HCT116 (cell line): ENCODE measurements around the gene CELA3B. TPM values are rescaled to one million over a fixed set of nuclear protein-coding genes. Genes with fewer than 3 reads are reported as not detected.

Experiments
- ATAC-seq: fragments of 200-7000 bp; cut with Tn5 transposase; 2 replicates; pipeline ENCODE4 v1.9.1; 2020; ENCODE audit warnings: mild to moderate bottlenecking, moderate library complexity
- BruUV-seq: library from RNA; stranded (reverse); fragments of 400-500 nt; replicated peaks from 2 replicates; lab custom pipeline; 2021; lab: Mats Ljungman, UMichigan
- CTCF ChIA-PET: fragments of 300-600 bp; sonication (Branson Sonifier 250); formaldehyde crosslinking; loops from one replicate; lab custom pipeline; 2021; ENCODE audit warnings: antibody characterized with exemption; lab: Charles Lee
- POLR2A ChIA-PET: fragments of 300-600, 350-600 bp; sonication (Branson Sonifier 250); formaldehyde crosslinking; loops from one replicate; lab custom pipeline; 2021; ENCODE audit warnings: antibody characterized with exemption; lab: Charles Lee
- RAD21 ChIA-PET, 2 experiments: fragments of 300-600 bp; sonication (Branson Sonifier 250); formaldehyde crosslinking; loops; one replicate each; lab custom pipeline; 2023; ENCODE audit warnings: low total read pairs in 2 of 2; ENCODE audit not compliant: uncharacterized antibody in 2 of 2, unreplicated experiment in 2 of 2, low non-redundant PET in 1 of 2; lab: Charles Lee
- DNase-seq: peaks from one replicate; pipeline ENCODE4 v3.0.0-alpha.2; 2010; ENCODE audit warnings: low read depth, low spot score
- H2AFZ ChIP-seq: fragments of 200-600 bp; shearing (Covaris generic), sonication (generic); 2 replicates; pipeline ENCODE4 v1.6.1; 2017; ENCODE audit warnings: low read depth, mixed run types, mixed read lengths, antibody characterized with exemption, low read length; ENCODE audit not compliant: poor library complexity, severe bottlenecking
- H3K27ac ChIP-seq: 2 replicates; pipeline ENCODE4 v1.5.1; 2012; ENCODE audit warnings: low read depth, low read length
- H3K27me3 ChIP-seq: fragments of 200-600 bp; sonication (generic); 2 replicates; pipeline ENCODE4 v1.6.1; 2016; ENCODE audit warnings: mixed run types, low read length, mixed read lengths; ENCODE audit not compliant: insufficient read depth
- H3K36me3 ChIP-seq, 2 experiments: fragments of 200-500 bp in 1 of 2; fragments of 200-600 bp in 1 of 2; sonication (Bioruptor generic) in 1 of 2; sonication (generic) in 1 of 2; 2 replicates each; pipeline versions ENCODE4 v1.5.1 to v1.6.1; 2014 to 2016; ENCODE audit warnings: low read length in 2 of 2, inconsistent platforms in 1 of 2, mixed read lengths in 1 of 2, mixed run types in 1 of 2; ENCODE audit not compliant: insufficient read depth in 2 of 2, control insufficient read depth in 1 of 2
- H3K4me1 ChIP-seq, 2 experiments: fragments of 200-600 bp in 1 of 2; sonication (generic) in 1 of 2; 2 replicates each; pipeline versions ENCODE4 v1.5.1 to v1.6.1; 2012 to 2017; ENCODE audit warnings: low read length in 2 of 2, inconsistent platforms in 1 of 2, mild to moderate bottlenecking in 1 of 2, mixed read lengths in 1 of 2, mixed run types in 1 of 2, moderate library complexity in 1 of 2; ENCODE audit not compliant: insufficient read depth in 2 of 2, control insufficient read depth in 1 of 2
- H3K4me2 ChIP-seq: fragments of 200-600 bp; sonication (generic); 2 replicates; pipeline ENCODE4 v1.6.1; 2017; ENCODE audit warnings: mixed run types, low read length, mixed read lengths
- H3K4me3 ChIP-seq, 2 experiments: fragments of 200-600 bp in 1 of 2; sonication (generic) in 1 of 2; replicated peaks in 1 of 2; 2 replicates each; pipeline ENCODE4 v1.5.1; 2011 to 2016; ENCODE audit warnings: low read length in 2 of 2, control low read depth in 1 of 2, low read depth in 1 of 2, mild to moderate bottlenecking in 1 of 2, mixed read lengths in 1 of 2, mixed run types in 1 of 2
- H3K79me2 ChIP-seq: fragments of 200-600 bp; sonication (generic); 2 replicates; pipeline ENCODE4 v1.6.1; 2017; ENCODE audit warnings: mild to moderate bottlenecking, mixed run types, low read length, moderate library complexity, mixed read lengths; ENCODE audit not compliant: insufficient read depth
- H3K9ac ChIP-seq: fragments of 200-600 bp; sonication (generic); 2 replicates; pipeline ENCODE4 v1.6.1; 2016; ENCODE audit warnings: low read length, mixed read lengths
- H3K9me2 ChIP-seq: fragments of 200-600 bp; sonication (generic), shearing (Covaris generic); 2 replicates; pipeline ENCODE4 v1.6.1; 2017; ENCODE audit warnings: mixed run types, mild to moderate bottlenecking, moderate library complexity; ENCODE audit not compliant: insufficient read depth
- H3K9me3 ChIP-seq, 2 experiments: fragments of 200-500 bp in 1 of 2; fragments of 200-600 bp in 1 of 2; sonication (Bioruptor generic) in 1 of 2; sonication (generic) in 1 of 2; 2 replicates each; pipeline ENCODE4 v1.6.1; 2014 to 2017; ENCODE audit warnings: low read length in 2 of 2, mixed read lengths in 2 of 2, inconsistent platforms in 1 of 2, low read depth in 1 of 2, mild to moderate bottlenecking in 1 of 2, mixed run types in 1 of 2, moderate library complexity in 1 of 2; ENCODE audit not compliant: control insufficient read depth in 1 of 2, insufficient read depth in 1 of 2
- H4K20me1 ChIP-seq: fragments of 200-600 bp; sonication (generic), shearing (Covaris generic); 2 replicates; pipeline ENCODE4 v1.6.1; 2017; ENCODE audit warnings: mixed run types, mild to moderate bottlenecking, moderate library complexity; ENCODE audit not compliant: insufficient read depth
- CEBPB ChIP-seq: IDR thresholded peaks from 2 replicates; pipeline ENCODE4 v1.6.1; 2012; ENCODE audit warnings: low read depth
- ELF1 ChIP-seq: IDR thresholded peaks from 2 replicates; pipeline ENCODE4 v1.6.1; 2012; ENCODE audit warnings: low read depth, borderline replicate concordance
- EZH2 ChIP-seq: fragments of 200-600 bp; sonication (generic); IDR thresholded peaks from 2 replicates; pipeline ENCODE4 v1.6.1; 2017; ENCODE audit warnings: antibody characterized with exemption, mixed run types
- EZH2phosphoT487 ChIP-seq: fragments of 200-600 bp; IDR thresholded peaks from 2 replicates; pipeline ENCODE4 v1.6.1; 2018; ENCODE audit warnings: antibody characterized with exemption, borderline replicate concordance
- FOSL1 ChIP-seq: IDR thresholded peaks from 2 replicates; pipeline ENCODE4 v1.6.1; 2012; ENCODE audit warnings: low read depth
- POLR2A ChIP-seq: IDR thresholded peaks from 2 replicates; pipeline ENCODE4 v1.7.0; 2011; ENCODE audit warnings: borderline replicate concordance; ENCODE audit not compliant: insufficient read depth, insufficient read length; ENCODE audit errors: extremely low read depth
- SP1 ChIP-seq: IDR thresholded peaks from 2 replicates; pipeline ENCODE4 v1.6.1; 2012; ENCODE audit warnings: low read depth
- SRF ChIP-seq: IDR thresholded peaks from 2 replicates; pipeline ENCODE4 v1.6.1; 2012; ENCODE audit warnings: low read depth
- TCF7L2 ChIP-seq: IDR thresholded peaks from 2 replicates; pipeline ENCODE4 v1.7.0; 2011; ENCODE audit warnings: borderline replicate concordance, inconsistent platforms; ENCODE audit not compliant: insufficient read depth, insufficient read length; ENCODE audit errors: extremely low read depth
- intact Hi-C: fragments of 100-400 bp; cut with micrococcal nuclease; formaldehyde crosslinking; loops from 2 replicates; pipeline ENCODE4 v1.10.0; 2022
- total RNA-seq: library from RNA; stranded (reverse); gene quantifications from one replicate; pipeline ENCODE4 v1.2.1, GENCODE V29; 2021; ENCODE audit not compliant: unreplicated experiment
- TF ChIP-seq, protein P1 (sequence below), 3 experiments: fragments of 200-600 bp in 1 of 3; sonication (generic) in 1 of 3; IDR thresholded peaks in 2 of 3; conservative IDR thresholded peaks in 1 of 3; 2 replicates each; pipeline ENCODE4 v1.5.1; 2012 to 2017; ENCODE audit warnings: low read depth in 2 of 3, low read length in 2 of 3, antibody characterized with exemption in 1 of 3, borderline replicate concordance in 1 of 3, control low read depth in 1 of 3, mild to moderate bottlenecking in 1 of 3, mixed read lengths in 1 of 3, mixed run types in 1 of 3, moderate library complexity in 1 of 3; ENCODE audit not compliant: insufficient read depth in 1 of 3
- TF ChIP-seq, protein P2 (sequence below): IDR thresholded peaks from 2 replicates; pipeline ENCODE4 v1.6.1; 2012
- TF ChIP-seq, protein P3 (sequence below): IDR thresholded peaks from 2 replicates; pipeline ENCODE4 v1.6.1; 2012; ENCODE audit warnings: low read depth

CELA3B gene
- total RNA-seq, 1 experiment from 2014 or later = 5.3 TPM

DNA sequence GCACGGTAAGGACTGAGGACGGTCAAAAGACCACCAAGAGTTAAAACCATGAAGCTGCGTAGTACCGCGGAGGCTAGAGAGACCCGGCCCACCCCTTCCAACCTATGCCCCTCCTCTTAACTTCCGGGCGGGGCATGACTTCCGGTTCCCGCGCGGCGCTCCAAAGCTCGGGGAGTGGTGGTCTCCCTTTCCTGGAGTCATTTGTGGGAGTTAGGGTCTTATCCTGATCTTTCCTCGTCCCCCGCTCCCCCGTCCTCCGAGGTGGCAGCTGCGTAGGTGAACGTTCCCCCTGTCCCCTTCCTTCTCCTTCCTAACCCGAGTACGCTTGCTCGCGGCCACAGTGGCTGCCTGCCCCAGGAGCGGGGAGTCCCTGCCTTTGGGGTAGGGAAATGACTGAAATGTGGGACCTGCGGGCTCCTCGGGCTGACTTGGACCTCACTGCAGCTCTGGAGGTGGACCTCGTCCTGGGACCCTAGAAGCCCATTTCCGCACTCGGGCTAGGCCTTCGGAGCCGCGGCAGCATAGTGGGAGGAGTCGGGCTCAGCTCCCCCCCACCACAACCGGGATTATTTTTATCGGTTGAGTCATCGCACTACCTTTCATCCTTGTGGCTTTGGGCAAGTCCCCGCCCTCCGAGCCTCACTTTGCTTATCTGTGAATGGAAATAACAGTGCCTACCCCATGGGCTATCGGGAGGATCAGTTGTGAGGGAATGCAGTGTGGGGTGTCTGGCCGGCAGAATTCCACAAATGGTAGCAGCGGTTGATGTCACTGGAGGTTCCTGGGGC lies 48.7 kb downstream of the CELA3B start (continued):
- TF ChIP-seq, protein P1, sequence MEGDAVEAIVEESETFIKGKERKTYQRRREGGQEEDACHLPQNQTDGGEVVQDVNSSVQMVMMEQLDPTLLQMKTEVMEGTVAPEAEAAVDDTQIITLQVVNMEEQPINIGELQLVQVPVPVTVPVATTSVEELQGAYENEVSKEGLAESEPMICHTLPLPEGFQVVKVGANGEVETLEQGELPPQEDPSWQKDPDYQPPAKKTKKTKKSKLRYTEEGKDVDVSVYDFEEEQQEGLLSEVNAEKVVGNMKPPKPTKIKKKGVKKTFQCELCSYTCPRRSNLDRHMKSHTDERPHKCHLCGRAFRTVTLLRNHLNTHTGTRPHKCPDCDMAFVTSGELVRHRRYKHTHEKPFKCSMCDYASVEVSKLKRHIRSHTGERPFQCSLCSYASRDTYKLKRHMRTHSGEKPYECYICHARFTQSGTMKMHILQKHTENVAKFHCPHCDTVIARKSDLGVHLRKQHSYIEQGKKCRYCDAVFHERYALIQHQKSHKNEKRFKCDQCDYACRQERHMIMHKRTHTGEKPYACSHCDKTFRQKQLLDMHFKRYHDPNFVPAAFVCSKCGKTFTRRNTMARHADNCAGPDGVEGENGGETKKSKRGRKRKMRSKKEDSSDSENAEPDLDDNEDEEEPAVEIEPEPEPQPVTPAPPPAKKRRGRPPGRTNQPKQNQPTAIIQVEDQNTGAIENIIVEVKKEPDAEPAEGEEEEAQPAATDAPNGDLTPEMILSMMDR (IDR thresholded peaks at IDR 0.05 in 2 of 3, conservative IDR thresholded peaks at IDR 0.05 in 1 of 3; ENCODE audit: borderline replicate concordance in 1 of 3, insufficient read depth in 1 of 3, low read depth in 2 of 3, low read length in 2 of 3) = no peak
- TF ChIP-seq ELF1 (no peak; the same call in 1 of the 2 replicates), SRF (no peak), EZH2 (no peak)

DNA sequence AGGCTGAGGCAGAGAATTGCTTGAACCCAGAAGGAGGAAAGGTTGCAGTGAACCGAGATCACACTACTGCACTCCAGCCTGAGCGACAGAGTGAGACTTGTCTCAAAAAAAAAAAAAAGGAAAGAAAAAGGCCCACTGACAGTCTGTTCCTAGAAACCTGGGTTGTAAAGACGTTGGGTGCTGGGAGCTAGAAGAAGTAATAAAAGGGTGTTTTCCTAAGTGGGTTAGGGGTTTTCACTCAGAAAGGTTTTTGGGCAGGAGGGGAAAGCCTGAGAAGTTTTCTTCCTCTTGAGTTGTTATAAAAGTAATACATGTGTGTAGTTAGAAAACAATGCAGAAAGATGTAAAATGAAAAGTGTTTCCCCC lies 50.1 kb downstream of the CELA3B start:
- Histone ChIP-seq H4K20me1 (no peaks in the 10 kb centered on the region), H3K27me3 (no peaks in the 10 kb centered on the region), H3K4me2 (peak overlapping the region; percentile 86), H2AFZ (no peak overlapping the region), H3K36me3 (no peaks in the 10 kb centered on the region), H3K4me3 (peak overlapping the region in 1 of 2 experiments; percentile 87; a peak in 1 of 4 replicates), H3K79me2 (peaks cover 8% of the 10 kb centered on the region; the same call in 1 of the 2 replicates), H3K27ac (peak overlapping the region; percentile 99; the same call in 1 of the 2 replicates), H3K9me3 (no peaks in the 10 kb centered on the region), H3K4me1 (peaks cover 18 to 34% of the 10 kb centered on the region in 2 experiments), H3K9me2 (no peaks in the 10 kb centered on the region), H3K9ac (peak overlapping the region; percentile 97; the same call in 1 of the 2 replicates)
- intact Hi-C loops = no loop called here
- ChIA-PET POLR2A (no interaction called here), RAD21 (no interaction called here), CTCF (no interaction called here)
- no peak for DNase-seq
- no peak for TF ChIP-seq FOSL1
- TF ChIP-seq, protein P2, sequence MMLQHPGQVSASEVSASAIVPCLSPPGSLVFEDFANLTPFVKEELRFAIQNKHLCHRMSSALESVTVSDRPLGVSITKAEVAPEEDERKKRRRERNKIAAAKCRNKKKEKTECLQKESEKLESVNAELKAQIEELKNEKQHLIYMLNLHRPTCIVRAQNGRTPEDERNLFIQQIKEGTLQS = no peak
- no peak for TF ChIP-seq SP1
- TF ChIP-seq TCF7L2 = no peak
- no peak for TF ChIP-seq POLR2A
- no peak for TF ChIP-seq SRF
- no peak for TF ChIP-seq EZH2phosphoT487
- TF ChIP-seq, protein P3, sequence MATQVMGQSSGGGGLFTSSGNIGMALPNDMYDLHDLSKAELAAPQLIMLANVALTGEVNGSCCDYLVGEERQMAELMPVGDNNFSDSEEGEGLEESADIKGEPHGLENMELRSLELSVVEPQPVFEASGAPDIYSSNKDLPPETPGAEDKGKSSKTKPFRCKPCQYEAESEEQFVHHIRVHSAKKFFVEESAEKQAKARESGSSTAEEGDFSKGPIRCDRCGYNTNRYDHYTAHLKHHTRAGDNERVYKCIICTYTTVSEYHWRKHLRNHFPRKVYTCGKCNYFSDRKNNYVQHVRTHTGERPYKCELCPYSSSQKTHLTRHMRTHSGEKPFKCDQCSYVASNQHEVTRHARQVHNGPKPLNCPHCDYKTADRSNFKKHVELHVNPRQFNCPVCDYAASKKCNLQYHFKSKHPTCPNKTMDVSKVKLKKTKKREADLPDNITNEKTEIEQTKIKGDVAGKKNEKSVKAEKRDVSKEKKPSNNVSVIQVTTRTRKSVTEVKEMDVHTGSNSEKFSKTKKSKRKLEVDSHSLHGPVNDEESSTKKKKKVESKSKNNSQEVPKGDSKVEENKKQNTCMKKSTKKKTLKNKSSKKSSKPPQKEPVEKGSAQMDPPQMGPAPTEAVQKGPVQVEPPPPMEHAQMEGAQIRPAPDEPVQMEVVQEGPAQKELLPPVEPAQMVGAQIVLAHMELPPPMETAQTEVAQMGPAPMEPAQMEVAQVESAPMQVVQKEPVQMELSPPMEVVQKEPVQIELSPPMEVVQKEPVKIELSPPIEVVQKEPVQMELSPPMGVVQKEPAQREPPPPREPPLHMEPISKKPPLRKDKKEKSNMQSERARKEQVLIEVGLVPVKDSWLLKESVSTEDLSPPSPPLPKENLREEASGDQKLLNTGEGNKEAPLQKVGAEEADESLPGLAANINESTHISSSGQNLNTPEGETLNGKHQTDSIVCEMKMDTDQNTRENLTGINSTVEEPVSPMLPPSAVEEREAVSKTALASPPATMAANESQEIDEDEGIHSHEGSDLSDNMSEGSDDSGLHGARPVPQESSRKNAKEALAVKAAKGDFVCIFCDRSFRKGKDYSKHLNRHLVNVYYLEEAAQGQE = no peak
- TF ChIP-seq CEBPB = no peak
- no TSS peak for BruUV-seq
- no peak for ATAC-seq
